Activated CD8-positive, alpha-beta T cell treated with anti-CD3 and anti-CD28 coated beads, Interleukin-2, amount 10 ng/mL, durations not matched to agents 7 days and 5 days (primary cell): ENCODE results near the gene CFAP61. TPM values are rescaled to one million over a fixed set of nuclear protein-coding genes. Genes with fewer than 3 reads are reported as not detected.

Source experiments
- ATAC-seq: fragments of 150-1000 bp; cut with Tn5 transposase; one replicate; pipeline ENCODE4 v1.10.0; 2021; ENCODE audit warnings: moderate library complexity
- CTCF ChIA-PET: fragments of 350-600 bp; sonication (Branson Sonifier 250); formaldehyde crosslinking; loops from one replicate; lab custom pipeline; 2021; ENCODE audit warnings: antibody characterized with exemption; lab: Charles Lee
- POLR2A ChIA-PET: fragments of 350-600 bp; sonication (Branson Sonifier 250); formaldehyde crosslinking; loops from one replicate; lab custom pipeline; 2021; ENCODE audit warnings: antibody characterized with exemption; lab: Charles Lee
- DNase-seq: peaks from one replicate; pipeline ENCODE4 v3.0.0-alpha.2; 2020
- H3K27ac Mint-ChIP-seq: one replicate; pipeline ENCODE4 v1.8.0; 2021; ENCODE audit warnings: mild to moderate bottlenecking, mixed read lengths
- H3K27me3 Mint-ChIP-seq: one replicate; pipeline ENCODE4 v1.8.0; 2021; ENCODE audit warnings: low read depth, mixed read lengths
- H3K36me3 Mint-ChIP-seq: one replicate; pipeline ENCODE4 v1.8.0; 2021; ENCODE audit warnings: low read depth, mixed read lengths
- H3K4me1 Mint-ChIP-seq: one replicate; pipeline ENCODE4 v1.8.0; 2021; ENCODE audit warnings: low read depth, mixed read lengths
- H3K4me3 Mint-ChIP-seq: one replicate; pipeline ENCODE4 v1.8.0; 2021; ENCODE audit warnings: mild to moderate bottlenecking, mixed read lengths
- H3K9me3 Mint-ChIP-seq: one replicate; pipeline ENCODE4 v1.8.0; 2022; ENCODE audit warnings: mixed read lengths; ENCODE audit not compliant: insufficient read depth
- total RNA-seq, 2 experiments: library from RNA; stranded (reverse); gene quantifications; one replicate each; pipeline ENCODE4 v1.2.3, GENCODE V29; 2021

Gene CFAP61
- total RNA-seq, 2 experiments from 2014 or later = not detected

DNA sequence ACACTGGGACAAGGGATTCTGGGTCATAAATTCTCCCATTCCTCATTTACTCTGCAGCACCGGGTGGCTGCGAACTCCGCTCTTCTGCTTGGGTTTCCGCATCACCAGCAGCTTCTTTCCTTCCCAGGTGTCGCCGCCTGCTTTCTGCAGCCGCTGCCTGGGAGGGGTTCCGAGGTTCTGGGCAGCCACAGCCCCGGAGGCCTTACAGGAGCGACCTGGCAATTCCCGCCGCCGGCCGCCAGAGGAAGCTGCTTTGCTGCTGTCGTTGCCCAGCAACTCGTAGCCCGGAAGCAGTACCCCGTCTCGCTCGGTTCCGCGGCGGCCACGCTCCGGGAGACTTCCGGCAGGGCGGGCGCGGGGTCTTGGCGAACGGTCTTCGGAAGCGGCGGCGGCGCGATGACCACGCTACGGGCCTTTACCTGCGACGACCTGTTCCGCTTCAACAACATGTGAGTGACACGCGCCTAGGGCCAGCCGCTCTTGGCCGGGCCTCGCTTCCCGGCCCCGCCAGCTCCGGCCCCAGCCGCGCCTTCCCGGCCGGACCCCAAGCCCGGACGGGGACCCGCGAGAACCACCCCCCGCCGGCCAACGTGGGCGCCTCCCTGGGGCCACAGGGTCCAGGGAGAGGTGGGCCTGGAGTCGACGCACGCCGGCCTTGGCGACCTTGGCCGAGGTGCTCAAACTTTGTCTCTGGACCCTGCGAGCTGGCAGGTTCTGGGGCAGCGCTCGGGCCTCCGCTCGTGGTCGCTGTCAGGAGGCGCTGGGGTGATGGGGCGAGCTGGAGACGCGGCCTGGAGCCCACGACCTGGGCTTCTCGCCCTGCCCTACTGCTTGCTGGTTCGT, 35.1 kb upstream of the CFAP61 start, which contains the start of gene NAA20:
Gene NAA20 (plus strand): TSS at position 362 of the 843 bp plus-strand sequence. CDS start 35 bp downstream, at position 397.
- Mint-ChIP-seq H3K36me3 (peaks cover 28% of the 10 kb centered on the region), H3K9me3 (no peaks in the 10 kb centered on the region), H3K4me3 (peak within 1 kb of the TSS; percentile 93), H3K27me3 (no peaks in the 10 kb centered on the region), H3K4me1 (peaks cover 53% of the 10 kb centered on the region), H3K27ac (peak within 1 kb of the TSS; percentile 89)
- DNase-seq = peak; percentile 94
- CTCF ChIA-PET = interaction anchor here (1.0 to 1.8 kb wide), 5 partner anchors 10 to 41 kb away, joined by 3 to 13 read pairs (median 4); partner anchors contain the start of genes CFAP61 and CRNKL1
- POLR2A ChIA-PET = interaction anchor here (0.6 to 2.6 kb wide), 4 partner anchors 9 to 34 kb away, joined by 3 to 19 read pairs (median 4); partner anchors contain the start of genes CFAP61 and CRNKL1
- ATAC-seq = peak; percentile 97

DNA sequence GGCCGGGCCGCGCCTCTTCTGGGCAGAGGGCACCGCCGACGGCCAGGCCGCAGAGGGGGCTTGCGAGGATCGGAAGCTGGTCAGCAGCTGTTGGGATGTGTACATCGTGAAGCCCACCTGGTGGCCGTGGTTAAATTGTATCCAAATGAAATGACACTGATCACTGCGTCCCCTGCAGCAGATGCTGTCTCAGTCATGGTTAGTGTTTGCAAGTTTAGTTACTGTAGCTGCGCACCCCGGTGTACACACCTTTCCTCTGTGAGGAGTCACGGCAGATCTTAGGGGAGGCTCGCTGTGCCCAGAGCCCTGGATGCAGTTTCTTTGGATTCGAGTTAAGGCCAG, 34.5 kb upstream of the CFAP61 start:
- POLR2A ChIA-PET = interaction anchor here (2.6 kb wide), 1 partner anchor 34 kb away, joined by 19 read pairs; the partner anchor contains the start of genes CFAP61 and CRNKL1
- H3K9me3 Mint-ChIP-seq = no peaks in the 10 kb centered on the region
- peak; percentile 45 for ATAC-seq

DNA sequence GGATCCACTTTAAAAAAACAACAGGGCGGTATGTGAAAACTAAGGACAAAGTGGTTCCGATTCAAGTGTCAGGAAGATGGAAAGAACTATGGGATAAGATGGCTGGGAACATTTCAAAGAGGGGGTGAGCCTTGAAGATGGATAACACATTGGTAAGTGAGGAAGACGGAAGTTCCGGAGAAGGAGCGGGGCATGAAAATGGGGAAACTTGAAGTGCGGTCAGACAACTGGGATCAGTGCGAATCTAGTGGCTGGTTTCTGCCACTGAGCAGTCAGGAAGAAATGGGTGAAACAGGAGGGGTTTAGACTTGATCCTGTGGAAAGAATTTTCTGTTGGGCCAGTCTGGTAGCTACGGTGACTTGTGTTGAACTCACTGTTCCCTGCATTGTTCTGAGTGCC, 34.0 kb upstream of the CFAP61 start:
- Mint-ChIP-seq H3K27ac (peak overlapping the region; percentile 72), H3K9me3 (no peaks in the 10 kb centered on the region), H3K36me3 (peaks cover 34% of the 10 kb centered on the region), H3K4me1 (peaks cover 61% of the 10 kb centered on the region), H3K4me3 (peak overlapping the region; percentile 93), H3K27me3 (no peaks in the 10 kb centered on the region)
- ATAC-seq = no peak
- ChIA-PET POLR2A (interaction anchor here (1.0 to 2.6 kb wide), 2 partner anchors 33 to 34 kb away, joined by 5 to 19 read pairs; partner anchors contain the start of genes CFAP61 and CRNKL1), CTCF (no interaction called here)
- no peak for DNase-seq

More for the DNA sequence above, 34.5 kb upstream of the CFAP61 start:
- Mint-ChIP-seq H3K27me3 (no peaks in the 10 kb centered on the region), H3K4me3 (peak overlapping the region; percentile 93), H3K4me1 (peaks cover 59% of the 10 kb centered on the region), H3K27ac (peak overlapping the region; percentile 81), H3K36me3 (peaks cover 34% of the 10 kb centered on the region)
- peak; percentile 47 for DNase-seq
- CTCF ChIA-PET = interaction anchor here (1.6 to 1.8 kb wide), 3 partner anchors 11 to 34 kb away, joined by 4 to 13 read pairs (median 5); partner anchors contain the start of genes CFAP61 and CRNKL1

DNA sequence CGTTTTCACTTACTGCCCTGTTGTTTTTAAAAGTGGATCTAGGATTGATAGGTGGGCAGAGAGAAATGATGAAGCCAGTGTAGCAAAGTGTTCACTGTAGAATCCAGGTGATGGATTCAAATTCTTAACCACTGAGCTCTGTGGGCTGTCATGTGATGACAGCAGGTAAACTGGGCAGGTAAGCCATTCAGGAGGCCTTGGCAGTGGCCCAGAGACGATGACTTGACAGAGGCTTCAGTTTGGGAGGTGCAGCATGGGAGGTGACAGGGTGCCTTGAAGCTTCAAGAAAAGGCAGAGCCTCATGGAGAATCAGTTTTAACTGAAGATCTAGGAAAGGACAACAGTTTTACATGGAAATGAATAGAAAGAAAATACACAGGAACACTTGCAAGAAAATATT, 33.2 kb upstream of the CFAP61 start:
- peaks cover 37% of the 10 kb centered on the region for H3K36me3 Mint-ChIP-seq
- ChIA-PET CTCF (interaction anchor here (2.7 kb wide), 1 partner anchor 33 kb away, joined by 15 read pairs; the partner anchor contains the start of genes CFAP61 and CRNKL1), POLR2A (interaction anchor here (1.0 kb wide), 1 partner anchor 33 kb away, joined by 5 read pairs; the partner anchor contains the start of genes CFAP61 and CRNKL1)
- peak overlapping the region; percentile 44 for H3K4me3 Mint-ChIP-seq
- DNase-seq (no peak), ATAC-seq (no peak)
- peak overlapping the region; percentile 72 for H3K27ac Mint-ChIP-seq
- H3K27me3 Mint-ChIP-seq = no peaks in the 10 kb centered on the region
- peaks cover 69% of the 10 kb centered on the region for H3K4me1 Mint-ChIP-seq
- H3K9me3 Mint-ChIP-seq = no peaks in the 10 kb centered on the region

DNA sequence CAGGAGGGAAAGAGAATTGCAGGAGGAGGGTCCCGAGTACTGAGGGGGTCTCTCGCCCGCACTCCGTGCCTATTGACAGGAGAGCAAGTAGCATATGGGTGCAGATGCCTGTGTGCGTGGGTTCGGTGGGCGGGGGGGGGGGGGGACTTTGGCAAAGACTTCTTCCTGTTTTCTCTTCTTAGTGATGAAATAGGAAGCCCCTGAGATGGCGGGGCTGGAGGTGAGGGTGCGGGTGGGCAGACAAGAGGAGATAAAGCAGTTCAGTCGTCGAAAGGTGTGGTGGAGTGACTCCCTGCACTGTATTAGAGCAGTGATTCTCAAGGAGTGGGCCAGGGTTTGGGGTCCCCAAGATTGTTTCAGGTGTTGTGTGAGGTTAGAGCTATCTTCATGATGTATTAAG, 31.4 kb upstream of the CFAP61 start:
- H3K9me3 Mint-ChIP-seq = no peaks in the 10 kb centered on the region
- H3K27ac Mint-ChIP-seq = peak overlapping the region; percentile 79
- peaks cover 74% of the 10 kb centered on the region for H3K4me1 Mint-ChIP-seq
- CTCF ChIA-PET = interaction anchor here (2.7 kb wide), 1 partner anchor 31 kb away, joined by 15 read pairs; the partner anchor contains the start of genes CFAP61 and CRNKL1
- H3K36me3 Mint-ChIP-seq = peaks cover 44% of the 10 kb centered on the region
- POLR2A ChIA-PET = interaction anchor here (1.9 kb wide), 1 partner anchor 31 kb away, joined by 5 read pairs; the partner anchor contains the start of genes CFAP61 and CRNKL1
- DNase-seq = no peak
- H3K27me3 Mint-ChIP-seq = no peaks in the 10 kb centered on the region
- H3K4me3 Mint-ChIP-seq = peak overlapping the region; percentile 42
- no peak for ATAC-seq

DNA sequence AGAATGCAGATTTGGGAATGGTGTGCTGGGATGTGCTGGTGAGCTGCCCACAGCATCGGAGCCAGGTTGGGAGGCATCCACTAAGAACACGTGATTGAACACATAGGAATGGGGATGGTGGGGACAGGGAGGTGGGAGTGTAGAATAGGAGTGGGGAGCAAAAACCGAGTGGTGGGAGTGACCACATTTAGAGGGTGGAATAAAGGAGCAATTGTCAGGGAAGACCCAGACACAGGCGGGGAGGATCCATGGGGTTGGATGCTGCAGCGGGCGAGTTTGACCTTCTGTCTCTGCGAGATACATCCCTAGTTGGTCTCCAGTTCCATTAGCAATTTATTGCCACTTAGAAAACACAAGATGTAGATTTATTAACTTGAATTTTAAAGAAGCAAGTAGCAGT, 30.5 kb upstream of the CFAP61 start:
- Mint-ChIP-seq H3K27ac (peak overlapping the region; percentile 64), H3K4me3 (no peak overlapping the region), H3K4me1 (peaks cover 70% of the 10 kb centered on the region), H3K27me3 (no peaks in the 10 kb centered on the region), H3K9me3 (no peaks in the 10 kb centered on the region), H3K36me3 (peaks cover 45% of the 10 kb centered on the region)
- CTCF ChIA-PET = interaction anchor here (1.0 to 2.7 kb wide), 2 partner anchors 30 kb away, joined by 3 to 15 read pairs; partner anchors contain the start of genes CFAP61 and CRNKL1
- POLR2A ChIA-PET = interaction anchor here (1.9 kb wide), 1 partner anchor 30 kb away, joined by 5 read pairs; the partner anchor contains the start of genes CFAP61 and CRNKL1
- no peak for DNase-seq
- no peak for ATAC-seq

DNA sequence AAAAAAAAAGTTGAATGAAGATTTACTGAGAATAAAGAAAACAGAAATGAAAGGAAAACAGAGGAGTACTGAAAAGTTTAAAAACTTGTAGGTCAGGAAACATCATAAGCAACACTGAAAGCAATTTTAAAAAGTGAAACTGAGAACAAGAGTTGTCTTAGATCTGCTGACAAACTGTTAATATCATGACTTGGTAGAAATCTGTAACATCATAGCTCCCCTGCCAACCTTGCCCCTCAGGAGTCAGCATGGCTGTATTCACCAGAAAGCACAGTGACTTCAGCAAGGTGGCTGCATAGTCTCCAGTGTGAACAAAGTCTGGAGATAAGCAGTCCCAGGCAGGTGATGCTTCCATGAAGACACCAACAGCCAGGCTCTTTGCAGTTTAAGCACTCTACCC, 29.8 kb upstream of the CFAP61 start:
- H3K36me3 Mint-ChIP-seq = peaks cover 50% of the 10 kb centered on the region
- DNase-seq (no peak), ATAC-seq (peak; percentile 20)
- no peak overlapping the region for H3K4me3 Mint-ChIP-seq
- ChIA-PET POLR2A (interaction anchor here (1.9 kb wide), 1 partner anchor 30 kb away, joined by 5 read pairs; the partner anchor contains the start of genes CFAP61 and CRNKL1), CTCF (interaction anchor here (1.0 kb wide), 1 partner anchor 29 kb away, joined by 3 read pairs; the partner anchor contains the start of genes CFAP61 and CRNKL1)
- no peaks in the 10 kb centered on the region for H3K9me3 Mint-ChIP-seq
- H3K4me1 Mint-ChIP-seq = peaks cover 67% of the 10 kb centered on the region
- no peaks in the 10 kb centered on the region for H3K27me3 Mint-ChIP-seq
- peak overlapping the region; percentile 75 for H3K27ac Mint-ChIP-seq

DNA sequence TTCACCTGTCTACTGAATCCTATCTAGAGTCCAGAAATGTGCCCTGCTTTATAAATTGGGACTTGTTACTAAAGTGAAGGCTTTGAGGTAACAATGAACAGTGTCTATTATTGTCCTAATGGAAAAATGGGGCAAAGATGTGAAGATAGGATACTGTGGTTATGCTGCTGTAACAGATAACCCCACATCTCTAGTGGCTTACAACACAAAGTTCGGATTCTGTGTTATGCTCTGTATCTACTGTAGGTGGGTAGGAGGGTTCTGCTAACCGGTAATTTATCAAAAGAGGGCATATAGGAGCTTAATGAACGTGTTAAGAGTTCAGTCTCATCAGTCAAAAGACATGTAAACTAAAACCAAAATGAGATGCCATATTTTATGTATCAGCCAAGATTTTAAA, 28.9 kb upstream of the CFAP61 start:
- DNase-seq = no peak
- Mint-ChIP-seq H3K27me3 (no peaks in the 10 kb centered on the region), H3K27ac (no peak overlapping the region), H3K4me1 (peaks cover 61% of the 10 kb centered on the region), H3K4me3 (no peak overlapping the region), H3K36me3 (peaks cover 48% of the 10 kb centered on the region), H3K9me3 (no peaks in the 10 kb centered on the region)
- ChIA-PET POLR2A (no interaction called here), CTCF (no interaction called here)
- no peak for ATAC-seq

DNA sequence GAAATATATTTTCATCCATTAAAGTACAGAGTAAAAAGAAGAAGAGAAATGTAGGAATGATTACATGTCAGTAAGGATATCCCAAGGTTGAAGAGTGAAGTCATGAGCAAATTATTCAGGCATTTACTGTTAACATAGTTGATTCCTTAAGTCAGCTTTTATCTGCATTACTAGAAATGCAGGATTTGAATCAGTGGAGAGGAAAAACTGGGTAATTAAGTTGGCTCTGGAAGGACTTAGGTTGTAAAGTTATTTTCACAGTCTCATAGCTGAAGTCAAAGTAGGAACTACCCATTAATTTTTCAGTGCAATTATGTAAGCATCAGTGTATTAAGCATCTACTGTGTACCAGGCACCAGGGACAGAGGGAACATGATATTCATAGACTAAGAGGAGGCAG, 27.4 kb upstream of the CFAP61 start:
- peaks cover 46% of the 10 kb centered on the region for H3K4me1 Mint-ChIP-seq
- CTCF ChIA-PET = no interaction called here
- POLR2A ChIA-PET = interaction anchor here (0.5 kb wide), 1 partner anchor 13 kb away, joined by 3 read pairs; no protein-coding TSS in a partner anchor
- peaks cover 47% of the 10 kb centered on the region for H3K36me3 Mint-ChIP-seq
- no peak for DNase-seq
- ATAC-seq = no peak
- H3K27me3 Mint-ChIP-seq = no peaks in the 10 kb centered on the region
- no peak overlapping the region for H3K4me3 Mint-ChIP-seq
- H3K27ac Mint-ChIP-seq = no peak overlapping the region
- H3K9me3 Mint-ChIP-seq = no peaks in the 10 kb centered on the region

DNA sequence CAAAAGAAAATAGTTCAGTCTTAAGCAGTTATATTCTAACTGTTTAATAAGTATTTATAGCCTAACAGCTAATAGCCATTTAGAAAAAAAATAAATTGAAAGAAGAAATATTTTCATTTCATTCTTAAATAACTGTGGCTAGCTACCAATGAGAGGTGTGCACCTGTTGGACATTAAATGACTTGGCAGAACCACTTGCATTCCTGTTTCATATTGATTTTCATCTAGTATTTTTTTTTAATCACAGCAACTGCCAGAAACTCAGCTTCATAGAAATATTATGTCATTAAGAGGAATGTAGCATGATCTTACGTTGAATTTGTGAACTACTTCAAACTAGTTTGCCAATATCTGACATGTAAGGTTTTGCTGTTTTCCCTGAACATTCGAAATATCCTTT, 25.0 kb upstream of the CFAP61 start:
- Mint-ChIP-seq H3K9me3 (no peaks in the 10 kb centered on the region), H3K36me3 (peaks cover 47% of the 10 kb centered on the region), H3K27me3 (no peaks in the 10 kb centered on the region), H3K4me1 (peaks cover 25% of the 10 kb centered on the region), H3K4me3 (no peak overlapping the region), H3K27ac (no peak overlapping the region)
- DNase-seq (no peak), ATAC-seq (no peak)
- POLR2A ChIA-PET = interaction anchor here (1.2 kb wide), 1 partner anchor 10 kb away, joined by 4 read pairs; the partner anchor contains the start of gene NAA20
- CTCF ChIA-PET = interaction anchor here (1.1 to 1.5 kb wide), 2 partner anchors 18 to 25 kb away, joined by 4 read pairs; partner anchors contain the start of genes CFAP61 and CRNKL1

DNA sequence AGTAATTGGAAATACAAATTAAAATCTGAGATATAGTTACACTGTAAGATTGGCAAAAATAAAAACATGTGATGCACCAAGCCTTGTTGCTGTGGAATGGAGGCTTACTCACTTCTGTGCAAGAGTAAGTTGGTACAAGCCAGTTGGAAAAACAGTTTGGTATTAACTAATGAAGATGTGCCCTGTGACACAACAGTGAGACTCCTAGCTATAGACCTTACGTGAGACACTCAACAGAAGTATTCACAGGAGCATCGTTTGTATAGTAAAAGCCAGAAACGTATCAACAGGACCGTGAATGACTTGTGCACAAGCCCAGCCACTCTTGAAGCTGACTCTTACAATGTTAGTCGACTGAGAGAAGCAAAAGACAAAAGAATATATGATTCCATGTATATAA, 20.5 kb upstream of the CFAP61 start:
- Mint-ChIP-seq H3K9me3 (no peaks in the 10 kb centered on the region), H3K4me1 (no peaks in the 10 kb centered on the region), H3K27ac (no peak overlapping the region), H3K36me3 (peaks cover 55% of the 10 kb centered on the region), H3K27me3 (no peaks in the 10 kb centered on the region), H3K4me3 (no peak overlapping the region)
- CTCF ChIA-PET = interaction anchor here (1.5 to 2.1 kb wide), 2 partner anchors 14 to 20 kb away, joined by 3 to 8 read pairs; partner anchors contain the start of genes CFAP61 and CRNKL1
- POLR2A ChIA-PET = no interaction called here
- ATAC-seq (no peak), DNase-seq (no peak)
